ENCODE data around the gene RGL2.

DNA sequence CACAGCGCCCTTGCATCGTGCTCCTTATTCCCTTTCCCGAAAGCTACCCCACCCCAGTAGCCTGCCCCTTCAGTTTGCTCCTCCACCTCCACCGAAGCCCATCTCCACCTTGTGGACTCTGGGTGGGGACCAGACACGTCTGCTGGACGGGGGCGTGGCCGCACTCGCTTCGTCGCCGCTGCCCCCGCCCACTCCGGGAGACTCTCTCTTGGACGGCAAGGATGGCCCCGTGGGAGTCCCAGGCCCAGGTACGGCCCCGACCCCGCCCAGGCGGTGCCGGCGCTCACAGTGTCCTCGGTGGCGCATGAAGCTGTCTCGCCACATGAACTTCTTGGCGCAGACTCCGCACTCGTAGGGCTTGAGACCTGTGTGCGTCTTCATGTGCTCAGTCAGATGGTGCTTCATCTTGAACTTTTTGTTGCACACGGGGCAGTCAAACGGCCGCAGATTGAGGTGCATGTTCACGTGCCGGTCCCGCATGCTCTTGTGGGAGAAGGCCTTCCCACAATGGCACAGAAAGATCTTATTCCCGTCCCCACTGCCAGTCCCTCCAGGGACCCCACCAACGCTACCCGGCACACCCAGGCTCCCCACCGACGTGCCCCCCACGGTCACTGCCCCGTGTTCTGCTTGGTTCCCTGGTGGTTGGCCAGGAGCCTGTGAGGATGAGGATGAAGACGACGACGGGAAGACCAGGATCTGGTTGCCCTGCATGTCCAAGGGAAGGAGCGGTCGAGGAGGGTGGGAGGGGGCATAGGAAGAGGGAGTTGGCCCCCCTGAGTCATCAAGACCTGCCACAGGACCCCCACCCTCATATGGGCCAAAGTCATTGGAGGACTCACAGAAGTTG is 16.4 kb upstream of the RGL2 start:
- TF ChIP-seq POLR2A (IDR thresholded peaks at IDR 0.05) (peak; percentile 64), CTCF (IDR thresholded peaks at IDR 0.05) (peak in 2 of 4 experiments; percentile 8), POLR2AphosphoS5 (IDR thresholded peaks at IDR 0.05) (peak; percentile 70)
